ENCODE data around the gene SRBD1. TPM values are rescaled to one million over a fixed set of nuclear protein-coding genes. Genes with fewer than 3 reads are reported as not detected.
A peak's percentile ranks its signal among the peaks of the same experiment; 100 is the strongest.

Gene SRBD1
- 2.7 and 6.6 TPM in 2 replicates for polyA plus RNA-seq (2011; rRNA removed)
- 6.1 and 9.2 TPM in 2 replicates for polyA minus RNA-seq (2011; rRNA and poly(A)+ RNA removed)

GRCh38 chr2:45611020-45611859, at the start of gene SRBD1:
TSS of gene SRBD1 (minus strand) at chr2:45611267. CDS start at chr2:45605441, 5,826 bp downstream.
- ChIA-PET POLR2A (interaction anchor here (0.6 to 1.0 kb wide), 4 partner anchors 16 to 388 kb away, joined by 3 to 10 read pairs (median 7); no protein-coding TSS in a partner anchor), CTCF (interaction anchor here (1.4 to 1.7 kb wide), 2 partner anchors 15 to 26 kb away, joined by 3 to 7 read pairs; no protein-coding TSS in a partner anchor)
- no peaks in the 10 kb centered on the region for H3K27me3 ChIP-seq (ENCODE audit: control insufficient read depth, insufficient read depth, low read length)
- TF ChIP-seq CTCF (IDR thresholded peaks at IDR 0.05; ENCODE audit: insufficient read depth, low read depth, low read length) = no peak; the same call in 1 of the 2 replicates
- H3K36me3 ChIP-seq (ENCODE audit: control insufficient read depth, insufficient read depth, low read length) = no peaks in the 10 kb centered on the region
- DNase-seq (ENCODE audit: low read depth) = peak; percentile 70
- peak within 1 kb of the TSS; percentile 55 for H3K4me3 ChIP-seq (ENCODE audit: low read depth, low read length)

- Histone ChIP-seq H3K36me3 (ENCODE audit: control insufficient read depth, insufficient read depth, low read length) (no peaks in the 10 kb centered on the region), H3K4me3 (ENCODE audit: low read depth, low read length) (no peak overlapping the region), H3K27me3 (ENCODE audit: control insufficient read depth, insufficient read depth, low read length) (no peaks in the 10 kb centered on the region)
- no peak for DNase-seq (ENCODE audit: low read depth)
- ChIA-PET CTCF (interaction anchor here (0.8 to 1.1 kb wide), 2 partner anchors 10 to 124 kb away, joined by 3 to 4 read pairs; no protein-coding TSS in a partner anchor), POLR2A (no interaction called here)
- no peak for TF ChIP-seq CTCF (IDR thresholded peaks at IDR 0.05; ENCODE audit: insufficient read depth, low read depth, low read length)
Observed at GRCh38 chr2:45654250-45654649, 43.2 kb upstream of the SRBD1 start.

- Histone ChIP-seq H3K36me3 (ENCODE audit: control insufficient read depth, insufficient read depth, low read length) (no peaks in the 10 kb centered on the region), H3K27me3 (ENCODE audit: control insufficient read depth, insufficient read depth, low read length) (no peaks in the 10 kb centered on the region), H3K4me3 (ENCODE audit: low read depth, low read length) (peak overlapping the region; percentile 83)
- ChIA-PET CTCF (interaction anchor here (0.8 to 1.4 kb wide), 5 partner anchors 9 to 143 kb away, joined by 3 to 4 read pairs (median 4); no protein-coding TSS in a partner anchor), POLR2A (no interaction called here)
- no peak for DNase-seq (ENCODE audit: low read depth)
- no peak for TF ChIP-seq CTCF (IDR thresholded peaks at IDR 0.05; ENCODE audit: insufficient read depth, low read depth, low read length)
Observed at GRCh38 chr2:45653122-45653913, 42.3 kb upstream of the SRBD1 start.

- ChIA-PET POLR2A (no interaction called here), CTCF (interaction anchor here (0.7 to 2.9 kb wide), 6 partner anchors 12 to 144 kb away, joined by 3 to 9 read pairs (median 4); no protein-coding TSS in a partner anchor)
- Histone ChIP-seq H3K36me3 (ENCODE audit: control insufficient read depth, insufficient read depth, low read length) (no peaks in the 10 kb centered on the region), H3K4me3 (ENCODE audit: low read depth, low read length) (peak overlapping the region; percentile 83), H3K27me3 (ENCODE audit: control insufficient read depth, insufficient read depth, low read length) (no peaks in the 10 kb centered on the region)
- TF ChIP-seq CTCF (IDR thresholded peaks at IDR 0.05; ENCODE audit: insufficient read depth, low read depth, low read length) = no peak
- no peak for DNase-seq (ENCODE audit: low read depth)
Observed at GRCh38 chr2:45652090-45653031, 41.3 kb upstream of the SRBD1 start.

All from BJ (cell line).